ENCODE data around the gene ZNF625. TPM values are rescaled to one million over a fixed set of nuclear protein-coding genes. Genes with fewer than 3 reads are reported as not detected.
"Not testable (repeated sequence)": the region's sequence is repeated elsewhere in the genome, so short reads cannot be mapped to it uniquely, and the experiment has no call there.

Gene ZNF625
- total RNA-seq, 4 donors from 2014 or later: 2.0 to 6.7 (median 5.0) TPM

DNA sequence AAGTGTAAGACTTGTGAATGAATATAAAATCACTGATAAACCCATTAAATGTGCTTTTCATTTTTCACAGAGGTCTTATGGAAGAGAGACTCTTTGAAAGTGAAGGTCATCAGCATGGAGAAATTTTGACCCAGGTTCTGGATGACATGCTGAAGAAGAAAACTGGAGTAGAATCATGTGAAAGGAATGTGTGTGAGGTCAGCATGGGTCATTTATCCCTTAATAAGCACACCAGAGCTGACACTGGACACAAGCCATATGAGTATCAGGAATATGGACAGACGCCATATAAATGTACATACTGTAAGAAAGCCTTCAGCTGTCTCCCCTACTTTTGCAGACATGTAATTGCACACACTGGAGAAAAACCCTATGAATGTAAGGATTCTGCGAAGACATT lies 45.4 kb downstream of the ZNF625 start:
- Histone ChIP-seq H3K27ac (no peak overlapping the region), H3K4me3 (no peak overlapping the region), H3K27me3 (no peaks in the 10 kb centered on the region), H3K36me3 (peaks cover 0 to 36% (median 5%) of the 10 kb centered on the region in 3 donors), H3K4me1 (no peaks in the 10 kb centered on the region), H3K9me3 (peaks cover 0 to 71% (median 20%) of the 10 kb centered on the region in 3 donors)
- TF ChIP-seq POLR2A (IDR thresholded peaks at IDR 0.05): no peak
- TF ChIP-seq, protein P1, sequence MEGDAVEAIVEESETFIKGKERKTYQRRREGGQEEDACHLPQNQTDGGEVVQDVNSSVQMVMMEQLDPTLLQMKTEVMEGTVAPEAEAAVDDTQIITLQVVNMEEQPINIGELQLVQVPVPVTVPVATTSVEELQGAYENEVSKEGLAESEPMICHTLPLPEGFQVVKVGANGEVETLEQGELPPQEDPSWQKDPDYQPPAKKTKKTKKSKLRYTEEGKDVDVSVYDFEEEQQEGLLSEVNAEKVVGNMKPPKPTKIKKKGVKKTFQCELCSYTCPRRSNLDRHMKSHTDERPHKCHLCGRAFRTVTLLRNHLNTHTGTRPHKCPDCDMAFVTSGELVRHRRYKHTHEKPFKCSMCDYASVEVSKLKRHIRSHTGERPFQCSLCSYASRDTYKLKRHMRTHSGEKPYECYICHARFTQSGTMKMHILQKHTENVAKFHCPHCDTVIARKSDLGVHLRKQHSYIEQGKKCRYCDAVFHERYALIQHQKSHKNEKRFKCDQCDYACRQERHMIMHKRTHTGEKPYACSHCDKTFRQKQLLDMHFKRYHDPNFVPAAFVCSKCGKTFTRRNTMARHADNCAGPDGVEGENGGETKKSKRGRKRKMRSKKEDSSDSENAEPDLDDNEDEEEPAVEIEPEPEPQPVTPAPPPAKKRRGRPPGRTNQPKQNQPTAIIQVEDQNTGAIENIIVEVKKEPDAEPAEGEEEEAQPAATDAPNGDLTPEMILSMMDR (IDR thresholded peaks at IDR 0.05): no peak
- DNase-seq: no peak
- intact Hi-C loops (cut with DNase I): no loop called here
- WGBS, 2 donors: 45 to 46% methylated on average over 2 of the region's 2 CpGs

DNA sequence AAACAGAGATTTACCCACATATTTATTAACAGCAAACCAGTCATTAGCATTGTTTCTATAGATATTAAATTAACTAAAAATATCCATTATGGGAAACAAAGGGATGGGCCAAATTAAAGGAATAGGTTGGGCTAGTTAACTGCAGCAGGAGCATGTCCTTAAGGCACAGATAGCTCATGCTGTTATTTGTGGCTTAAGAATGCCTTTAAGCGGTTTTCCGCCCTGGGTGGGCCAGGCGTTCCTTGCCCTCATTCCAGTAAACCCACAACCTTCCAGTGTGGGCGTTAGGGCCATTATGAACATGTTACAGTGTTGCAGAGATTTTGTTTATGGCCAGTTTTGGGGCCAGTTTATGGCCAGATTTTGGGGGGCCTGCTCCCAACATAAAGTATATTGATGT lies 52.6 kb downstream of the ZNF625 start:
- H3K27ac ChIP-seq; H3K4me3 ChIP-seq; H3K36me3 ChIP-seq; H3K4me1 ChIP-seq; DNase-seq; intact Hi-C loops (cut with DNase I); H3K27me3 ChIP-seq: not testable (repeated sequence)
- WGBS, 2 donors: 79 to 95% methylated on average over 4 of the region's 4 CpGs
- H3K9me3 ChIP-seq: peaks cover 0 to 51% (median 3%) of the 10 kb centered on the region in 3 donors

DNA sequence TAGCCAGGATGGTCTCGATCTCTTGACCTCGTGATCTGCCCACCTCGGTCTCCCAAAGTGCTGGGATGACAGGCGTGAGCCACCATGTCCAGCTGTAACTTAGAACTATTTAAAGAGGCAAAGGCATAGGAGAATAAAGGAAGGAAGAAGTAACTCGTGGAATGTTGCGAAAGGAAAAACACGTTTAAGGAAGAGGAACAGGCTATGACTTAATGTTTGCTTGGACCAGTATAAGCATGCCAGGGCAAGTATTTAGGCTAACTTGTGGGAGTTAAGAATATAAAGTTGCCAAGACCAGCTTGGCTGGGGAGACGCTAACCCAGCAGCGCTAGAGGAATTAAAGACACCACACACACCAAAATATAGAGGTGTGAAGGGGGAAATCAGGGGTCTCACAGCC lies 58.5 kb downstream of the ZNF625 start:
- TF ChIP-seq, protein P1 (IDR thresholded peaks at IDR 0.05): no peak
- TF ChIP-seq POLR2A (IDR thresholded peaks at IDR 0.05): no peak
- intact Hi-C loops (cut with DNase I): no loop called here
- DNase-seq: no peak
- Histone ChIP-seq H3K4me1 (peaks cover 0 to 8% (median 0%) of the 10 kb centered on the region in 3 donors), H3K9me3 (peaks cover 0 to 24% (median 9%) of the 10 kb centered on the region in 3 donors), H3K27ac (no peak overlapping the region), H3K27me3 (no peaks in the 10 kb centered on the region), H3K4me3 (no peak overlapping the region), H3K36me3 (no peaks in the 10 kb centered on the region)
- WGBS, 2 donors: 54 to 63% methylated on average over 8 to 9 of the region's 9 CpGs

DNA sequence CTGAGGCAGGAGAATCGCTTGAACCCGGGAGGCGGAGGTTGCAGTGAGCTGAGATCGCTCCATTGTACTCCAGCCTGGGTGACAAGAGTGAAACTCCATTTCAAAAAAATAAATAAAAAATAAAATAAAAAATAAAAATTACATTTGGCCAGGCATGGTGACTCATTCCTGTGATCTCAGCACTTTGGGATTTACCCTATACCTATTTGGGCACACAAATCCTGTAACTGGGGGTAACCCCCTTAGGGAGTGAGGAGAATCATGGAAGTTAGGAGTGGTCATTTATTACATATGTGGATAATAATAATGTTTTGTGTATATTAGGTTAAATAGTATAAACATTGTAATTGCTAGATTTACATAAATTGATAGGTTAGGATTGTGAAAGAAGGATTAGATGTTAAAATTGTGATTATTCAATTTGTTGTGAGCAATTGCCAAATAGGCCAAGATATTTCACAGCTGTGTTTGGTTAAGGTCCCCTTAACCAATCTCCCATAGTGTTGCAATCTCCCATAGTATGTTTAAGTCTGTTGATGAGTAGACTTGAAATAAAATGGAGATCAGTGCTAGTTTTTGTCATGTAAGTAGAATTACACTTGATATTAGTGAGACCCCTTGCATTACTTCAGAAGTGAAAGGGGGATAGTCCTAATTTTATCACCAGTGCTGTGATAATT lies 61.3 kb downstream of the ZNF625 start:
- Histone ChIP-seq H3K27me3 (no peaks in the 10 kb centered on the region), H3K9me3 (peaks cover 0 to 20% (median 9%) of the 10 kb centered on the region in 3 donors), H3K36me3 (no peaks in the 10 kb centered on the region), H3K4me1 (peaks cover 0 to 30% (median 0%) of the 10 kb centered on the region in 3 donors), H3K27ac (no peak overlapping the region), H3K4me3 (no peak overlapping the region)
- 96 to 98% methylated on average over 4 of the region's 4 CpGs for WGBS, 2 donors
- intact Hi-C loops (cut with DNase I): no loop called here
- TF ChIP-seq, protein P1 (IDR thresholded peaks at IDR 0.05): no peak
- no peak for TF ChIP-seq POLR2A (IDR thresholded peaks at IDR 0.05)
- DNase-seq: no peak

Small RNA genes lying within 50 kb of the gene (small RNA-seq; reads per million reads assigned to genes)
- 0 reads per million in 4 donors for gene RNA5SP467

Other genes starting within 250 kb of the ZNF625 start
- gene ZNF700, start 231.6 kb downstream of the ZNF625 start, total RNA-seq: 10 to 100 TPM in 2 of 4 donors, 1 to 10 TPM in 2; 6.4 to 13.9 (median 9.9) TPM
- 1 to 10 TPM; 1.2 to 2.6 (median 2.1) TPM for gene ZNF763, start 191.7 kb downstream of the ZNF625 start, total RNA-seq
- gene ZNF433, start 121.1 kb downstream of the ZNF625 start, total RNA-seq: 10 to 100 TPM in 1 of 4 donors, 1 to 10 TPM in 3; 4.5 to 21.0 (median 5.6) TPM
- gene ZNF878, start 103.8 kb downstream of the ZNF625 start, total RNA-seq: under 1 TPM in 3 of 4 donors, not detected in 1; 0.38 to 0.66 (median 0.47) TPM
- 1 to 10 TPM; 2.9 to 6.3 (median 3.8) TPM for gene ZNF844, start 92.0 kb downstream of the ZNF625 start, total RNA-seq
- 1 to 10 TPM; 2.6 to 5.2 (median 3.8) TPM for gene ZNF20, start 16.4 kb downstream of the ZNF625 start, total RNA-seq
- 10 to 100 TPM in 1 of 4 donors, 1 to 10 TPM in 3; 1.6 to 10.9 (median 5.0) TPM for gene ZNF136, start 6.4 kb upstream of the ZNF625 start, total RNA-seq
- gene ZNF44, start 138.1 kb upstream of the ZNF625 start, total RNA-seq: 10 to 100 TPM in 1 of 4 donors, 1 to 10 TPM in 3; 5.9 to 11.6 (median 6.7) TPM
- 1 to 10 TPM in 2 of 4 donors, under 1 TPM in 2; 0.19 to 5.0 (median 2.7) TPM for gene ZNF563, start 176.9 kb upstream of the ZNF625 start, total RNA-seq
- 1 to 10 TPM in 2 of 4 donors, under 1 TPM in 2; 0.45 to 2.5 (median 1.1) TPM for gene ZNF442, start 208.9 kb upstream of the ZNF625 start, total RNA-seq
- 1 to 10 TPM; 1.3 to 3.4 (median 2.3) TPM for gene ZNF799, start 244.5 kb upstream of the ZNF625 start, total RNA-seq

Data from esophagus squamous epithelium (tissue), 5 donors.